HCT116 (cell line): Measurements from ENCODE around the gene BCAS2.

ENCODE experiments used
- CEBPB ChIP-seq: IDR thresholded peaks from 2 replicates; pipeline ENCODE4 v1.6.1; 2012; ENCODE audit warnings: low read depth
- CTCF ChIP-seq, 3 experiments: fragments of 200-600 bp in 1 of 3; sonication (generic) in 1 of 3; IDR thresholded peaks in 2 of 3; conservative IDR thresholded peaks in 1 of 3; 2 replicates each; pipeline ENCODE4 v1.5.1; 2012 to 2017; ENCODE audit warnings: low read depth in 2 of 3, low read length in 2 of 3, antibody characterized with exemption in 1 of 3, borderline replicate concordance in 1 of 3, control low read depth in 1 of 3, mild to moderate bottlenecking in 1 of 3, mixed read lengths in 1 of 3, mixed run types in 1 of 3, moderate library complexity in 1 of 3; ENCODE audit not compliant: insufficient read depth in 1 of 3
- EZH2 ChIP-seq: fragments of 200-600 bp; sonication (generic); IDR thresholded peaks from 2 replicates; pipeline ENCODE4 v1.6.1; 2017; ENCODE audit warnings: antibody characterized with exemption, mixed run types
- EZH2phosphoT487 ChIP-seq: fragments of 200-600 bp; IDR thresholded peaks from 2 replicates; pipeline ENCODE4 v1.6.1; 2018; ENCODE audit warnings: antibody characterized with exemption, borderline replicate concordance
- MAX ChIP-seq: IDR thresholded peaks from 2 replicates; pipeline ENCODE4 v1.6.1; 2012
- POLR2A ChIP-seq: IDR thresholded peaks from 2 replicates; pipeline ENCODE4 v1.7.0; 2011; ENCODE audit warnings: borderline replicate concordance; ENCODE audit not compliant: insufficient read depth, insufficient read length; ENCODE audit errors: extremely low read depth
- POLR2AphosphoS5 ChIP-seq: IDR thresholded peaks from 2 replicates; pipeline ENCODE4 v1.6.1; 2011; ENCODE audit warnings: mild to moderate bottlenecking, low read depth, low read length, moderate library complexity
- RAD21 ChIP-seq: IDR thresholded peaks from 2 replicates; pipeline ENCODE4 v1.6.1; 2012; ENCODE audit warnings: low read depth, mild to moderate bottlenecking
- REST ChIP-seq: IDR thresholded peaks from 2 replicates; pipeline ENCODE4 v1.6.1; 2012; ENCODE audit warnings: low read depth
- SIN3A ChIP-seq: IDR thresholded peaks from 2 replicates; pipeline ENCODE4 v1.6.1; 2012; ENCODE audit warnings: low read depth
- SP1 ChIP-seq: IDR thresholded peaks from 2 replicates; pipeline ENCODE4 v1.6.1; 2012; ENCODE audit warnings: low read depth
- SRF ChIP-seq: IDR thresholded peaks from 2 replicates; pipeline ENCODE4 v1.6.1; 2012; ENCODE audit warnings: low read depth
- TCF7L2 ChIP-seq: IDR thresholded peaks from 2 replicates; pipeline ENCODE4 v1.7.0; 2011; ENCODE audit warnings: borderline replicate concordance, inconsistent platforms; ENCODE audit not compliant: insufficient read depth, insufficient read length; ENCODE audit errors: extremely low read depth

- TF ChIP-seq CEBPB (no peak), SP1 (no peak), CTCF (IDR thresholded peaks at IDR 0.05 in 2 of 3, conservative IDR thresholded peaks at IDR 0.05 in 1 of 3; ENCODE audit: borderline replicate concordance in 1 of 3, insufficient read depth in 1 of 3, low read depth in 2 of 3, low read length in 2 of 3) (no peak), POLR2A (no peak), MAX (no peak), REST (no peak), SIN3A (no peak), POLR2AphosphoS5 (no peak), TCF7L2 (no peak), SRF (no peak), EZH2 (no peak), EZH2phosphoT487 (no peak), RAD21 (no peak)
Measured at GRCh38 chr1:114547076-114547475, 34.3 kb downstream of the BCAS2 start.
